ENCODE results near the gene LCOR. TPM values are rescaled to one million over a fixed set of nuclear protein-coding genes. Genes with fewer than 3 reads are reported as not detected.

The LCOR gene
- total and polyA plus RNA-seq, 2 experiments from 2014 or later = 9.1 to 14.8 TPM

DNA sequence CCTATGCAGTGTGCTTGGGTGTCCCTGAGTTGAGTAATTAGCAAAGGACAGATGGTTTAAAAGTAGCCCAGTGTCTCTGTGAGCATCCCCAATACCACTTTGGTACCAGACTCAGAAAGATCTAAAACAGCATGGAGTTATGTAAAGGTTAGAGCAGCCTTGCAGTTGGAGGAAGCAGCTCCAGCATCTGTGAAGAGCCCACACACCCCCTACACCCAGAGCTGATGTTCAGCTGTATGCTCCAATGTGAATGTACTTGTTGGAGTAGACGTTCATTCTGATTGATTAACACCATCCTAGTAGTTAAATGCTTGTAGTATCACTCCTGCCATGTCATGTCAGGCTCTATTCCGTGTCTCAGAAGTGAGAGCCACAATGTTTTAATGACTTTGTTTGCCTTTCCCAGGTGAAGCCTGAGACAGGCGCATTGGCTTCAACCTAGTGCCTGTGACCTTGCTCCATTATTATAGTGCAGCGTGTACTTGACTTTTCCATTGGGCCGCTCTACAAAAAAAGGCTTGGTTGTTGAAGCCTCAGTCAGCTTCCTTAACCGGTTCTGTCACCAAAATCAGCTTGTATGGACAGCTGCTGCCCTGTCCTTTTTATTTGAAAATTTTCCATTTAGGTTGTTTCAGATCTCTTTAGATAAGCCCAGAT is 154.2 kb downstream of the LCOR start:
- Histone ChIP-seq H2AFZ (no peak overlapping the region), H3K36me3 (ENCODE audit: low read depth) (peaks cover 9% of the 10 kb centered on the region; the same call in 1 of the 2 replicates), H3K27ac (no peak overlapping the region), H3K9ac (no peak overlapping the region), H3K9me3 (ENCODE audit: low read depth) (no peaks in the 10 kb centered on the region), H3K9me2 (ENCODE audit: insufficient read depth) (no peaks in the 10 kb centered on the region), H3K4me3 (no peak overlapping the region), H4K20me1 (ENCODE audit: insufficient read depth) (no peaks in the 10 kb centered on the region), H3F3A (ENCODE audit: insufficient read depth) (peaks cover 28% of the 10 kb centered on the region), H3K4me2 (ENCODE audit: unreplicated experiment) (no peak overlapping the region), H3K79me2 (ENCODE audit: insufficient read depth) (no peaks in the 10 kb centered on the region), H3K4me1 (ENCODE audit: insufficient read depth) (peaks cover 31% of the 10 kb centered on the region), H3K27me3 (replicated peaks; ENCODE audit: insufficient read depth) (no peaks in the 10 kb centered on the region)
- DNase-seq = no peak
- TF ChIP-seq EZH2phosphoT487 (IDR thresholded peaks at IDR 0.05; ENCODE audit: insufficient read depth, low read depth) (no peak), EZH2 (IDR thresholded peaks at IDR 0.05; ENCODE audit: insufficient read depth, poor library complexity, severe bottlenecking) (no peak)
- in situ Hi-C loops (cut with MboI) = no loop called here
- 97 to 98% methylated on average over 6 of the region's 6 CpGs for WGBS, 2 experiments (ENCODE audit: low coverage in 1 of 2, low lambda C conversion rate in 2 of 2, missing lambda C conversion rate in 2 of 2)

DNA sequence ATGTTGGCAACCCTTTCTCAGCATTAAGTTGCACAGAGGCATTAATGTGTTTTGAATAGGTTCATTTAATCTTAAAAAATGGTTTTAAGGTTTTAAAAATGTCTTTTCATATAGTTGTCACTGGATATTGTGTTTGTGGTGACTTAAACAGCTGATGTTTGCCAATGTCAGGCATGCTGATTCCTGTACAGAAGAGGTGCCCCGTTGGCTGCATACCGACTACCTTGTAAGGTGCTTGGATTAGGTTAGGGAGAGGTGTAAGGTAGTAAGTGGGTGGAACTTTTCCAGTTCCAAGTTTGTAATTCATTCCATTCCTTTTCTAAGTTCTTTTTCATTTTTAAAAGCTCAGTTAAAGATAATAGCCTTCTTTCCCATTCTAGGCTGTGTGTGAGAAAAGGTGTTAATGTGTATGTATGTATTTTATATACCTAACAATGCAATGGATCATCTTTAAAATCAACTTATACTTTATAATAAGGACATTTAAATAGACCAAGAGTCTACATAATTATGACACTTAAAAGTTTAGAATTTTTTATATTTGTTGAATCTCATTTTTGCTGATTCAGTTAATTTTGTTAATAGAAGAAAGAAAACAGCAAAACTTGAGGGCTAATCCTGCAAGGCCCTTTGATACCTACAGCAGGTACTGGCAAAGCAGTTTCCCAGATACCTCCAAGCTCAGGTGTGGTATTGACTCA is 155.2 kb downstream of the LCOR start:
- peak overlapping the region; percentile 58; the same call in 1 of the 2 replicates for H3K27ac ChIP-seq
- no peak for DNase-seq
- no peaks in the 10 kb centered on the region for H3K9me2 ChIP-seq (ENCODE audit: insufficient read depth)
- no peak overlapping the region for H3K4me3 ChIP-seq
- WGBS, 2 experiments (ENCODE audit: low coverage in 1 of 2, low lambda C conversion rate in 2 of 2, missing lambda C conversion rate in 2 of 2) = 97 to 100% methylated on average over 2 of the region's 2 CpGs
- H3K36me3 ChIP-seq (ENCODE audit: low read depth) = no peaks in the 10 kb centered on the region
- peaks cover 40% of the 10 kb centered on the region for H3K4me1 ChIP-seq (ENCODE audit: insufficient read depth)
- no peak overlapping the region for H3K9ac ChIP-seq
- no peak for TF ChIP-seq EZH2phosphoT487 (IDR thresholded peaks at IDR 0.05; ENCODE audit: insufficient read depth, low read depth)
- TF ChIP-seq EZH2 (IDR thresholded peaks at IDR 0.05; ENCODE audit: insufficient read depth, poor library complexity, severe bottlenecking) = no peak
- H3K27me3 ChIP-seq (replicated peaks; ENCODE audit: insufficient read depth) = no peaks in the 10 kb centered on the region
- H2AFZ ChIP-seq = no peak overlapping the region
- no peaks in the 10 kb centered on the region for H3K79me2 ChIP-seq (ENCODE audit: insufficient read depth)
- H3K4me2 ChIP-seq (ENCODE audit: unreplicated experiment) = no peak overlapping the region
- no peaks in the 10 kb centered on the region for H3K9me3 ChIP-seq (ENCODE audit: low read depth)
- no peaks in the 10 kb centered on the region for H4K20me1 ChIP-seq (ENCODE audit: insufficient read depth)
- in situ Hi-C loops (cut with MboI) = no loop called here
- H3F3A ChIP-seq (ENCODE audit: insufficient read depth) = peaks cover 34% of the 10 kb centered on the region

DNA sequence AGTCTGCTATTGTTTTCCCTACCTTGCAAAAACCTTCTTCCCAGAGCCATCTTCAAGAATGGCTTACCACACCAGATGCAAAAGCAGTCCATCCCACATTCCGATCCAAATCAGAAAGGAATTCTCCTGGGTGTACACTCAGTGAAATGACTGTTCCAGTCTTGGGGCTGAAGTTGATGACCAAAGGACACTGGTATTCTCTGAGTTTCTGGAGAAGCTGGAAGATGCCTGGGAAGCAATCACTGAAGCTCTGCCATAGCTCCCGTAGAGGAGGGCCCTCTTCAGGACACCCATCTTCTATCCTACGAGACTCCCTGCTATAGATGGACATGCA is 155.7 kb downstream of the LCOR start:
- in situ Hi-C loops (cut with MboI) = no loop called here
- WGBS, 2 experiments (ENCODE audit: low coverage in 1 of 2, low lambda C conversion rate in 2 of 2, missing lambda C conversion rate in 2 of 2) = 50 to 65% methylated on average over 3 of the region's 3 CpGs
- no peak overlapping the region for H2AFZ ChIP-seq
- H3K79me2 ChIP-seq (ENCODE audit: insufficient read depth) = no peaks in the 10 kb centered on the region
- no peaks in the 10 kb centered on the region for H3K9me3 ChIP-seq (ENCODE audit: low read depth)
- no peaks in the 10 kb centered on the region for H4K20me1 ChIP-seq (ENCODE audit: insufficient read depth)
- peak overlapping the region; percentile 15 for H3K4me2 ChIP-seq (ENCODE audit: unreplicated experiment)
- peak overlapping the region; percentile 58 for H3K27ac ChIP-seq
- H3K9me2 ChIP-seq (ENCODE audit: insufficient read depth) = no peaks in the 10 kb centered on the region
- peaks cover 34% of the 10 kb centered on the region for H3F3A ChIP-seq (ENCODE audit: insufficient read depth)
- no peak for TF ChIP-seq EZH2 (IDR thresholded peaks at IDR 0.05; ENCODE audit: insufficient read depth, poor library complexity, severe bottlenecking)
- TF ChIP-seq EZH2phosphoT487 (IDR thresholded peaks at IDR 0.05; ENCODE audit: insufficient read depth, low read depth) = no peak
- no peaks in the 10 kb centered on the region for H3K36me3 ChIP-seq (ENCODE audit: low read depth)
- H3K27me3 ChIP-seq (replicated peaks; ENCODE audit: insufficient read depth) = no peaks in the 10 kb centered on the region
- H3K4me3 ChIP-seq = no peak overlapping the region
- H3K4me1 ChIP-seq (ENCODE audit: insufficient read depth) = peaks cover 41% of the 10 kb centered on the region
- DNase-seq = peak; percentile 82
- no peak overlapping the region for H3K9ac ChIP-seq

DNA sequence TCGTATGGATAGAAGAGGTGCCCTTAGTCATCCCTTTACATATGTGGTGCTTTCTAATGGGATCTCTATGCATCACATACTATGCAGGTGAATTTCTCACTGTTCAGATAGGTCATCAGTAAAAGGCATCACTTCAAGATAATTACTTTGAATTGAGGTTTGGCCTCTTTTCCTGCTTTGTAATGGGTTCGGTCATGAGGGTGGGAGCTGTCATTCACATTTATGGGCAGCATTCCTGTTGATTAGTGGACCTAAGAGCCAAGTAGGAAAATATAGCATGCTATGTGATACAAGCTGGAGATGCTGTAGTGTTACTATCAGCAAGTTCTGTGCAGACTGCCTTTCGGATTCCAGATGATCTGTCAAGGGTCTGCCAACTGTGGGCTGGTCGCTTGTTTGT is 156.3 kb downstream of the LCOR start:
- in situ Hi-C loops (cut with MboI) = no loop called here
- H4K20me1 ChIP-seq (ENCODE audit: insufficient read depth) = no peaks in the 10 kb centered on the region
- H3K9ac ChIP-seq = no peak overlapping the region
- peak overlapping the region; percentile 58 for H3K27ac ChIP-seq
- no peaks in the 10 kb centered on the region for H3K36me3 ChIP-seq (ENCODE audit: low read depth)
- no peaks in the 10 kb centered on the region for H3K9me3 ChIP-seq (ENCODE audit: low read depth)
- H3K4me1 ChIP-seq (ENCODE audit: insufficient read depth) = peaks cover 41% of the 10 kb centered on the region
- WGBS, 2 experiments (ENCODE audit: low coverage in 1 of 2, low lambda C conversion rate in 2 of 2, missing lambda C conversion rate in 2 of 2) = 21 to 23% methylated on average over 4 of the region's 4 CpGs
- H3K9me2 ChIP-seq (ENCODE audit: insufficient read depth) = no peaks in the 10 kb centered on the region
- DNase-seq = peak; percentile 23
- TF ChIP-seq EZH2 (IDR thresholded peaks at IDR 0.05; ENCODE audit: insufficient read depth, poor library complexity, severe bottlenecking) = no peak
- TF ChIP-seq EZH2phosphoT487 (IDR thresholded peaks at IDR 0.05; ENCODE audit: insufficient read depth, low read depth) = no peak
- no peak overlapping the region for H3K4me3 ChIP-seq
- H3K27me3 ChIP-seq (replicated peaks; ENCODE audit: insufficient read depth) = no peaks in the 10 kb centered on the region
- H3F3A ChIP-seq (ENCODE audit: insufficient read depth) = peaks cover 34% of the 10 kb centered on the region
- no peaks in the 10 kb centered on the region for H3K79me2 ChIP-seq (ENCODE audit: insufficient read depth)
- peak overlapping the region; percentile 15 for H3K4me2 ChIP-seq (ENCODE audit: unreplicated experiment)
- no peak overlapping the region for H2AFZ ChIP-seq

Data from GM23248 (cell line).